HS-27A (cell line): Measurements from ENCODE around the gene SCO2.

Experiments used
- DNase-seq: peaks from one replicate; pipeline ENCODE4 v3.0.0-alpha.2; 2012; ENCODE audit warnings: low read depth, missing footprints

The SCO2 gene

DNA sequence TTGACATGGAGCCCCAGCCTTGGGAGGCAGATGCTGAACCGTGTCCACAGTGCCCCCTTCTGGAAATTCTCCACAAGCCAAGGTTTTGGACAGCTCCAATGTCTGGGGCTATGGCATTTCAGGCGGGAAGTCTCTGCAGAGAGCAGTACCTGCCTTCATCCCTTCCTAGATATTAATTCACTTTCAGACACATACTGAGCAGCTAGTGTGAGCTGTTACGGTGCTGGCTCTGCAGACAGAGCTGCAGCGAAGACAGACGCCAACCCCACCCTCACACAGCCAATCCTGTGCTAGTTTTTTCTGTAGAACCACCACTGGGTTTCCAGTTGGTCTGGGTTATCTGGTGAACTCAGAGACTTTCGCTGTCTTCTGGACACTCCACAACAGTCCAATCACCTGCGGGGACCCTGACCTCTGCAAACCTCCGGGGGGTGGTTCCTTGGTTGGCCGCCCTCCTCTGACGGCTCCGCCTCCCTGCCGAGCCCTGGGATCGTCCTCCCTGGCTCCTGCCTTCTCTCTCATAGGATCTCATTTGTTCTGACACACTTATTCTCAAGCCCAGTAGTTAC lies 27.0 kb downstream of the SCO2 start:
- no peak for DNase-seq

DNA sequence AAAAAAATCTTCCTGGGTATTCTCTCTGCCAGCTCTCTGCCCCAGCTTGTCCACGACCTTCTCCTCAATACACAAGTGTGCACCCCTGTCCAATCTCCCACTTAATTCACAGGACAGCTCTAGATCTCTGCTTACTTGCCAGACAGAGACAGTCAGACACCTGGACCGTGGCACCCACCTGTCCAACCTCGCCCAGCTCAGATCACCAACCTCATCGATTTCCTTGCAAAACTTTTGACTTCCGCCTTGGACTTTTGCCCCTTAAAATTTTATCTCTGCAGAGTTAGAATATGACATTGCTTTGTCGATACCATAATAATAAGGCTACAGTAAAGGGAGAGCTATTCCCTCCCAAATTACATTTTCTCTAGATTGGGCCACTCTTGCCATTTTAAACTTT lies 28.3 kb downstream of the SCO2 start:
- DNase-seq: no peak

DNA sequence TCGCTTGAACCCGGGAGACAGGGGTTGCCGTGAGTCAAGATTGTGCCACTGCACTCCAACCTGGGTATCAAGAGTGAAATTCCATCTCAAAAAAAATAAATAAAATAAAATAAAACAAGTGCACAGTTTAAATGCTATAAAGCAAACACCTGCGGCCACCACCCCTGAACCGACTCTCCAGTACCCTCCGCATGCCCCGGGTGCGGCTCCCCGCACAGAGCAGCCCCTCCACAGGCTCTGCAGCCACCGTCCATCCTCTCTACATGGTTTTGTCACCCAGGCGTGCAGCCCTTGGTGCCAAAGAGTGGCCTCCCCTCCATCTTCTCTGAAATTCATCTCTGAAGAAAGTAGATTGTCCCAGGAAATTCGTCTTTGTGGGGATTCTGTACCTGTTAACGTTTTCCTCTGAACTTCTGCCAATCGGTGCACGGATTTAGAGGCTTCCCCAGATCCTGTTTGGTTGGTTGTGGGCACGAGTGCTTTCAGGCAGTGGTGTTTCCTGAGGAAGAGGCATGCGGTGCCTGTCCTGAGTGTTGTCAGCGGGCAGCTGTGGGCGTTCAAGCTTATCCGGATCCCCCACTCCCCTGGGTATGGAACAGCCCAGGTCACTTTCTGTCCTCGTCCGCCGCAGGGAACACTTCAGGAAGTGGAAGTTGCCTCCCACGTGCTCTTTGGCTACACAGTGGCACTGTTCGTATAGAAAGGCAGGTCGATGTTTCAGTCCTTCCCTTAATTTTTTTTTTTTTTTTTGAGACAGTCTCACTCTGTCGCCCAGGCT lies 34.7 kb downstream of the SCO2 start:
- no peak for DNase-seq

DNA sequence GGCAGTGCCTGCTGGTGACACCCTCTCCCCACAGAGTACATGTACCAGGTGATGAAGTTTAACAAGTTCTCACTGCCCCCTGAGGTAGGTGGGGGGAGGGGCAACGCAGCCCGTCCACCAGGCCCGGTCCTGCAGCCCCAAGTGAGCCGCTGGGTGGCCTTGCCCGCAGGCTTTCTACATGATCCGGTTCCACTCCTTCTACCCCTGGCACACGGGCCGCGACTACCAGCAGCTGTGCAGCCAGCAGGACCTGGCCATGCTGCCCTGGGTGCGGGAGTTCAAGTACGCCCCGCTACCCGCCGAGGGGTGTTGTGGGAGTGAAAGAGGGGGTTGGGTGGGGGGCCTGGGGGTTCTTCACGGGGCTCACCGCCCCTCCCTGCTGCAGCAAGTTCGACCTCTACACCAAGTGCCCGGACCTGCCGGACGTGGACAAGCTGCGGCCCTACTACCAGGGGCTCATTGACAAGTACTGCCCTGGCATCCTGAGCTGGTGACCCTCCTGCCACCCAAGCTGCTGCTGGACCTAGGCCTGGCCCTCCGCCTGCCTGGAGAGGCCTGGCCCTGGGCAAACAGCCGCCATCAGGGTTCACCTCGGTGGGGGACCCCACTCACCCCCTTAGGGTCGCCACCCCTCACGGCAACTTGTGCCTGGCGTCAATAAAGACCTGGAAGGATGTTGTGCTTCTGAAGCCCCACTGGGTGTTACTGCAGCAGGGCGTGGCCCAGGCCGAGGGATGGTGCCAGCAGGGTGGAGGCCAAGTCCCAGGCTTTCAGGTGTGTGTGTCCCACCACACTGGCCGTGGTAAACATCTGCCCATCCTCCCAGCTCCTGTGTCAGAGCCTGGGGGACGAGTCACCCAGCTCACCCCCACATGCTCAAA lies 35.8 kb downstream of the SCO2 start:
- no peak for DNase-seq

DNA sequence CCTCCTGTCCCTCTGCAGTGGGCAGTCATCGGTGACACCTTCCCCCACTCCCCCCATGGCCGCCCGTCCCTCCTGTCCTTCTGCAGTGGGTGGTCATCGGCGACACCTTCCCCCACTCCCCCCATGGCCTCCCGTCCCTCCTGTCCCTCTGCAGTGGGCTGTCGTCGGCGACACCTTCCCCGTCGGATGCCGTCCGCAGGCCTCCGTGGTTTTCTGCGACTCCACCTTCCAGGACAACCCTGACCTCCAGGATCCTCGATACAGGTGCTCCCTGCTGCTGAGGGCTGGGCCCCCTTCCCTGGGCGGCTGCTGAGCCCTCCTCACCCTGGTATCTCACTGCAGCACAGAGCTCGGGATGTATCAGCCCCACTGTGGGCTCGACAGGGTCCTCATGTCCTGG lies 36.5 kb downstream of the SCO2 start:
- no peak for DNase-seq

DNA sequence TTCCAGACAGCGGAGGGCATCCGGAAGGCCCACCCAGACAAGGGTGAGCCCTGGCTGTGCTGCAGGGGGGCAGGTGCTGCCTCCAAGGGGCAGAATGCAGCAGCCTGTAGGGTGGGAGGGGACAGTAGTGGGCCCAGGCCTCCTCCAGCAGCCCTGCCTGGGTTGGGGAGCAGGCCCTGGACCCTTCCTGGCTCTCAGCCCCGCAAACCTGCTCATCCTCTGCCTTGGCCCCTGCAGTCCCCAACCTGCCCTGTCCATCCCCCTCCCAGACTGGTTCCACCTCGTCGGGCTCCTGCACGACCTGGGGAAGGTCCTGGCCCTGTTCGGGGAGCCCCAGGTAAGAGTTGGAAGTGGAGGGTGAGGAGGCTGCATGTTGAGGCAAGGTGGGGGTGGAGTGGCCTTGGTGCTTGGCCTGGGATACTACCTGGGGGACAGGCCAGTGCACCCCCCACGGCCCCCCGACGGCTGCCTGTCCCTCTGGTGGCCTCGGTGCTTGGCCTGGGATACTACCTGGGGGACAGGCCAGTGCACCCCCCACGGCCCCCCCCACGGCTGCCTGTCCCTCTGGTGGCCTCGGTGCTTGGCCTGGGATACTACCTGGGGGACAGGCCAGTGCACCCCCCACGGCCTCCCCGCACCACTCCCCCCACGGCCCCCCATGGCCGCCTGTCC lies 37.3 kb downstream of the SCO2 start:
- no peak for DNase-seq

DNA sequence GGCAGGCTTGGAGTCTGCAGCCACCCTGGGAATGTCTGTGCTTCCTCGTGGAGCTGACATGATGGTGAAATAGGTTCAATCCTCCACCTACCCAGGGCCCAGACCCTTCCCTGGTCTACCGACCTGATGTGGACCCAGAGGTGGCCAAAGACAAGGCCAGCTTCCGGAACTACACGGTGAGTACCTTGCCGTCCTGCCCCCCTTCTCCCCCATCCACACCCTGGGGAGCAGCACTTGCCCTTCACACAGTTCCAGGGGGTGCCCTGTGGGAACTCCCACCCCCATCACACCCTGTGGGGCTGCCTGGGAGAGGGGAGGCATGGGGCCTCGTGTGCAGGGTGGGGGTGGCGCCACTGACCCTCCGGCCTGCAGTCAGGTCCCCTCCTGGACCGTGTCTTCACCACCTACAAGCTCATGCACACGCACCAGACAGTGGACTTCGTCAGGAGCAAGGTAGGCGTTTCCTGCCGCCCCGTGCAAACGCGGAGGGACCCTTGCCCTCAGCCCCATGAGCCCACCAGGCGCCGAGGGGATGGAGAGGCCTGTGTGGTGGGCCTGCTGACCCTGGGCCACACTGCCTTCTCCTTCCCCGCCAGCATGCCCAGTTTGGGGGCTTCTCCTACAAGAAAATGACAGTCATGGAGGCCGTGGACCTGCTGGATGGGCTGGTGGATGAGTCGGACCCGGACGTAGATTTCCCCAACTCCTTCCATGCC lies 38.0 kb downstream of the SCO2 start:
- DNase-seq: no peak

DNA sequence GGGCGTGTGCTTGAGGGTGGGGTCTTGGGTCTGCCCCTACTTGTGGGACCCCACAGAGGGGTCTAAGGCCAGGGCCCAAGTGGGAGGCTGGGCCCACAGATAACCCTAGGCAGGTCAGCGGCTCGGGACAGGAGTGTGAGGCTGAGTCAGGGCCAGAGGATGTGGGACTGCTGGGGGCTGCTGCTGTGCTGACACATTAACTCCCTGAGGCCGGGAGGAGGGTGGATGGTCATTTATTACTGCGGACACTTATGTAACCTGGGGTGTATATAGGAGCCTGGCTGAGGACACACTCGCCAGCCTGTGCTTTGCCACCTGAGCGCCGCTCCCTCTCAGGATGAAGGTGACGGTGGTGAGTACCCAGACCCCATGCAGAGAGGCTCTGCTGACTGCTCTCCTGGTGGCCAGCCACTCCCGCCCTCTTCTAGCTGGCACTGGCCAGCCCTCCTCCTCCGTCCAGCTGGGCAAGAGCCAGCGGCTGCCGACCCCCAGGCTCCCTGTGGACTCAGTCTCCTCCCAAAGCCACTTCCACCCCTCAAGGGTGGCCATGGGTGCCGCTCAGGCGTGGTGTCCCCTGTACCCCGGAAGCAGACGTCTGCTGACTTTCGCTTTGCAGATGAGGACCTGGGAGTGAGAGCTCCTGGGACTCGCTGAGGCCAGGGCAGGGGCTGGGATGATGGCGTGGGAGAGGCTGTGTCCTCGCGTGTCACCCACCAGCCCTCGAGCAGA lies 38.7 kb downstream of the SCO2 start, which contains the start of gene MIOX:
Gene MIOX (plus strand): TSS at position 299 of the 729 bp plus-strand sequence. CDS start 39 bp downstream, at position 338.
- DNase-seq: no peak

DNA sequence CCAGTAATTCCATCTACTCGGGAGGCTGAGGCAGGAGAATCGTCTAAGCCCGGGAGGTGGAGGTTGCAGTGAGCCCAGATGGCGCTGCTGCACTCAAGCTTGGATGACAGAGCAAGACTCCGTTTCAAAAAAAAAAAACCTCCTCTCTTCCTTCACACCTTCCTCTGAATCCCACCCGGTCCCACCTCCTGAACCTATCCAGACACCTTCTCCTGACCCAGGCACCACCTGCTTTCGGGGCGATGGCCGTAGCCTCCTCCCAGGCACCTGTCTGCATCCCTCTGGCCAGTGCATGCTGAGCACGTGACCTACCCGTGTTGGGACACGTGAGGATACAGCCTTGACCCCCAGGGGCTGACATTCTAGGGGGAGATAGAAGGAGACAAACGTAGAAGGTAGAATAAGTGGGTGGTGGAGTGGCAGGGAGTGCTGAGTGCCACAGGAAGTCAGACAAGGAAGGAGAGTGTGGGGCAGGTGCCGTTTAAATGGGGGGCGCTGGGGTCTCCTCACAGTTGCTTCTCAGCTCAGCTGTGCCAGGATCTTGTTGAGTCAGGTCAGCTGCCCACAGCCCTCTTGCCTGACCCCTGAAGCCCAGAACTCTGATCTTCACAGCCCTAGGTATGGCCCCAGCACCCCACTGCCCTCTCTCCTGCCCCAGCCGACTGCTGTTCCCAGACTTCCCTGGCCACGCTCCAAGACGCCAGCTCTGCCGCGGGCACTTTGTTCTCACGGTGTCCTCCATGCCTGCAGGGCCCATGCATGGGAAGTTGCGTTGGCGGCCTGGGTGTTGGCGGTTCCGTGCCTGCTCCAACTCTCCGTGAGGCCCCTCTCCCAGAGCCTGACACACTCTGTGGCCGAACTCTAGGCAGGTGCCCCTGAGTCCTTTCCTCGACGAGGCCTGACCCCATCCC lies 39.9 kb downstream of the SCO2 start:
- no peak for DNase-seq

DNA sequence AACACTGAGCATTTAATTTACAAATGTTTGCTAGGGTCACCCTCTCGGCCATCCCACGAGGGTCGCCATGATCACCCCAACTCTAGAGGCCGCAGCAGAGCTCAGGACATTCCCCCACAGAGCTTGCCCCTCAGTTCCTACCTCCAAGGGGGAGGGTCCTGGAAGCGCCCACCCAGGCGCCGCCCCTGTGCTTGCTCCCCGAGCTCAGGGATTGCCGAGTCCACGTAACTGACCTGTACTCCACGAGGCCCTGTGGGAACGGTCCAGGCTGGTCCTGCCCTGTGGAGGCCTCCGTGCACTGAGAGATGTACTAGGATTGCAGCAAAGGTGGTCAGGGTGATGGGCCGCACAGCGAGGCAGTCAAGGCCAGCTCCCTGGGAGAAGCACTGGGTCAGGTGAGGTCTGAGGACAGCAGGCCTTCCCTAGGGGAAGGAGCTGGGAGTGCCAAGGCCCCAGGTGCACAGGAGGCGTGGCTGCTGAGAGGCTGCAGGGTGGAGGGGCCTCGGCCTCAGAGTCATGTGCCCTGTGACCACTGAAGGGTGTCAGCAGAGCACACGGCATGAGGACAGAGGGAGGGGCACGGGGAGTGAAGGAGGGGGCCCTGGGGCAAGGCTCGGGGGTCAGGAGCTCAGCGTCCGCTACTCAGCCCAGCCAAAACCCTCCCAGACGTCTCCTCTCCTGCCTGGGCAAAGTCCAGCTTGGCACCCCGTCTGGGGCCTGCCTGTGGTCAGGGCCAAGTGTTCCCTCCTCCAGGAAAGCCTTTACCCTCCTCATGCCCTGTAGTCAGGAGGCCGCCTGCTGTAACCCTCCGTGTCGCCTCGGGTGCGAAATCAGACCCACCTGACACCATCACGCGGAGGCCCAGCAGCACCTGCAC lies 41.2 kb downstream of the SCO2 start:
- DNase-seq: no peak

DNA sequence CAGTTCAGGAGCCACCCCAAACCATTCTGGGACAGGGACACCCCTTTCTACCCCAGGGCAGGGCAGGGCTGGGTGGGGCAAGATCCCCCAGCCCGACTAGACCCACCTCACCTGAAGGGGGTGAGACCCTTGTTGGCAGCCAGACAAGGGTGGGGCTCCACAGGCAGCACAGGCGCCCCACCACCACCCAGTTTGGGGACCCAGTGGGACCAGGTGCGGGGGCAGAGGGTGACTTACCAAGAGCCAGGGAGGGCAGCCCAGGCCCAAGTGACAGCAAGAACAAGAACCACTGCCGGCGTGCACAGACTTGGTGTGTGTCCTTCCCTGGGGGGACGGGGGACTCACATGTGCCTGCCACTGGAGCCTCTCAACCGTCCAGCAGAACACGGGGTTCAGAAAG lies 41.8 kb downstream of the SCO2 start:
- DNase-seq: no peak

DNA sequence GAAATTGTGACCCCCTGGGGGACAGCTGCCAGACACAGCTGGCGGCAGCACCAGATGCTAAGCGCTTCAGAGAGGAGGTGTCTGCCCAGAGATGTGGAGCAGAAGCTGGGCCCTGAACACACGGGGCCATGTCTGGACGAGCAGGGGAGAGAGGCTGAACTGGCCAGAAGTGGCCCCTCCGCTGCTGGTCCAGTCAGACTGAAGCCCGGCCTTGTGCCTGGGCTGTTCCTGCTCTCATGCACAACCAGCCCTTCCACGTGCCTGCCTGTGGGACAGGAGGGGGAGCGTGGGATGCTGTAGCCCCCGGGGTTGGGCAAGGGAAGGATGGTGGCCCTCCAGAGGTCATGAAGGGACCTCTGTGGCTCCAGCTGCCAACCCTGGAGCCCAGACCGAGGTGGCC lies 42.3 kb downstream of the SCO2 start:
- no peak for DNase-seq

DNA sequence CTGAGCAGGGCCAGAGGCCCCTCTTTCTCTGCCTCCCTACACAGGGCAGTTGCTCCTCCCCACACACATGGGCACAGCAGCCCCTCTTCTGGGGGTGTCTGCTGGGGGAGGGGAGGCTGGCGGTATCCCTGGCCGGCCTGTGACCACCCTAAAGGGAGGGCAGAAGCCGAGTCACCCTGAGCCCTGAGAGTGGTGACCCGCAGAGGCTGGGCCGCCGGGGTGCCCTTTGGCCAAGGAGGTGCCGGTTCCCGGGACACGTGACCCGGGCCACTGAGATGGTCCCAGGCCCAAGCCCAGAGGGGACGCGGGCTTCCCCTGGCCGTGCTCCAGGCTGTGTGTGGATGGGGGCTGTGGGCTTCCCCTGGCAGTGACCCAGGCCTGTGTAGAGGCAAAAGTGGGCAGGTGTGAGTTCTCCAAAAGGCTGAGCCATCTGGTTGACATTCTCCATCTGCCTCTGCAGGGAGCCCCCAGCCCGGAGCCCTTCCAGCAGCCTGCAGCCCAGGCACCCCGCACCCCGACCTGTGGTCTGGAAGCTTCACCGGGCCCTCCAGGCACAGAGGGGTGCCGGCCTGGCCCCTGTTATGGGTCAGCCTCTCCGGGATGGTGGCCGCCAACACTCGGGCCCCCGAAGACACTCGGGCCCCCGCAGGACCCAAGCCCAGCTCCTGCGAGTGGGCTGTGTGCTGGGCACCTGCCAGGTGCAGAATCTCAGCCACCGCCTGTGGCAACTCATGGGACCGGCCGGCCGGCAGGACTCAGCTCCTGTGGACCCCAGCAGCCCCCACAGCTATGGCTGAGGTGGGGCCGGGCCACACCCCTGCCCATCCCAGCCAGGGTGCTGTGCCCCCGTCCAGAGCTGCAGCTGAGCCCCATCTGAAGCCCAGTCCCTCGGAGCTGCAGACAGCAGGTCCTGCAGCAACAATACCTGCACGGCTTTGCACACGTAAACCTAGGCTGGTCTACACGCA lies 43.0 kb downstream of the SCO2 start:
- no peak for DNase-seq

DNA sequence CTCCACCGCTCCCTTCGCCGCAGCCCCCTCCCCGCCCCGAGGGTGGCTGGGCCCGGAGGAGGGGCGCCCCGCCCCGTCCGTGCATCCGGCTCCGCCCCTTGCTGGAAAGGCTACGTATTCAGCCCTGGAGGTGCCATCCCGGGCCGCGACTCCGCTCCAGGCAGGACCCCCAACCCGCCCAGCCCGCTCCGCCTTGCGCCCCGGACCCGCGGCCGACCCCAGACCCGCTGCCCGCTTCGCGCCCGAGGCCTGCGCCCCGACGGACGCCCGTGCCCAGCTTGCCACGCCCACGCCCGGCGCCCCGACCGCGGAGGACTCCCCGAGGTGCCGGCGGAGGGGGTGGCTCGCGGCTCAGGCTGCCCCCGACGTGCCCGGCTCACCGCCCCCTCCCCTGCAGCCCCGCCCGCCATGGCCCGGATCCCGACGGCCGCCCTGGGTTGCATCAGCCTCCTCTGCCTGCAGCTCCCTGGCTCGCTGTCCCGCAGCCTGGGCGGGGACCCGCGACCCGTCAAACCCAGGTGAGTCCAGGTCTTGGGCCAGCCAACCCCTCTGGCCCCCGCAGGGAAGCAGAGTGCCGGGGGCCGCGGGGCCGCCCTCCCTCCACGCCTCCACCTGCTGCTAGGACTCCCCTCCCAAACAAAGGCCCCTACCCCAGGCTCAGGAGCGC lies 43.8 kb downstream of the SCO2 start, which contains the start of gene ADM2:
Gene ADM2 (plus strand): TSS at position 104 of the 667 bp plus-strand sequence. CDS start 305 bp downstream, at position 409.
- DNase-seq: no peak

DNA sequence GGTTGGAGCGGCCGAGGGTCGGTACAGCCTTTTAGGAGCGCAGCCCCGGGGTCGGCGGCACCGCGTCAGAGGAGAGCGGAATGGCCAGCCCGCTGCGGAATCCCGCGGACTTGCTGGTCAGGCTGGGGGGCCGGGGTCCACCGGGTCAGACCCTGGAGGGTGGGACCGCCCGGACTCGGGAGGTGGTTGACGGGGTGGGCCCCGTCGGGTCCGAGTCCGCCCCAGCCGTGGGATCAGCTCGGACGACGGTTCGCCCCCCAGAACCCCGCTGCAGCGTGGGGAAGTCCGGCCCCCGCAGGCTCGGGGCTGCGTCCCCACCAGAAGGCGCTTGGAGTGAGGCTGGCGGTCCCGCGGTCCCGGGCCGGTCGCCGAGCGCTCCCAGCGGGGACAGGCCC lies 44.4 kb downstream of the SCO2 start:
- no peak for DNase-seq

DNA sequence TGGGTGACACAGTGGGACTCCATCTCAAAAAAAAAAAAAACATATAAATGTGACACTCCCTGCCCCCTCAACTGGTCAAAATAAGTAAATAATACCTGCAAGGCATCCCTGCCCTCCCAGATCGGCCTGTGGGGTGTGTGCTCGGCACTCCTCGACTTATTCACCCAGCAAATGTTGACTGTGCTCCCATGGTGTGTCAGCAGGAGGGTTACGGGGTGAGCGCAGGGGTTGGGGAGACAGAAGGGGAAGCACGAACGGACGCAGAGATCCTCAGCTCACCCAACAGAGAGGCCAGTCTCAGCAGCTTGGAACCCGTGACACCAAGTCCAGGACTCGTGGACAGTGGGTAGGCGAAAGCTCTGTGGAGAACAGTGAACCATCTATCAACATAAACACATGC lies 45.7 kb downstream of the SCO2 start:
- no peak for DNase-seq

DNA sequence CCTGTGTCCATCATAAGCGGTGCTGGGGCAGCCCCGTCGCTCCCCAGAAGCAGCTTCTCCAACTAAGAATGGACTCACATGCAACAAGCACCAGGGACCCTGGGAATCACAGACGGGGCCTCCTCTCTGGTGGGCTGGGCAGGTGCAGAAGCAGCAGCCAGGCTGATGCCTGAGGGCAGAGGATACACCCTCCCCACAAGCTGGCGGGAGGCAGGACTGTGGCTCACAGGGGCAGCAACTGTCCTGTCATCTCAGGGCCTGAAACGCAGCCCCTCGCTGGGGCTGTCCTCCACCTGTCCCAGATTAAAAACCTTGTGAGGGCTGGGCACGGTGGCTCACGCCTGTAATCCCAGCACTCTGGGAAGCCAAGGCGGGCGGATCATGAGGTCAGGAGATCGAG lies 47.5 kb downstream of the SCO2 start:
- no peak for DNase-seq
